Activated naive CD8-positive, alpha-beta T cell treated with anti-CD3 and anti-CD28 coated beads, Interleukin-2, amount 50 U/mL, for 24 hours (primary cell): ENCODE results near the gene CSRP3.

Experiments used
- ATAC-seq: fragments of 150-1000 bp; cut with Tn5 transposase; one replicate; pipeline ENCODE4 v1.10.0; 2021
- DNase-seq: peaks from one replicate; pipeline ENCODE4 v3.0.0; 2021
- H3K27ac Mint-ChIP-seq: one replicate; pipeline ENCODE4 v1.8.0; 2021; ENCODE audit warnings: mild to moderate bottlenecking, mixed read lengths
- H3K27me3 Mint-ChIP-seq: one replicate; pipeline ENCODE4 v1.8.0; 2021; ENCODE audit warnings: mixed read lengths
- H3K36me3 Mint-ChIP-seq: one replicate; pipeline ENCODE4 v1.8.0; 2021; ENCODE audit warnings: low read depth, mixed read lengths
- H3K4me1 Mint-ChIP-seq: one replicate; pipeline ENCODE4 v1.8.0; 2021; ENCODE audit warnings: mixed read lengths
- H3K4me3 Mint-ChIP-seq: one replicate; pipeline ENCODE4 v1.8.0; 2021; ENCODE audit warnings: mild to moderate bottlenecking, moderate library complexity, mixed read lengths
- H3K9me3 Mint-ChIP-seq: one replicate; pipeline ENCODE4 v1.8.0; 2021; ENCODE audit warnings: mixed read lengths

Gene CSRP3

DNA sequence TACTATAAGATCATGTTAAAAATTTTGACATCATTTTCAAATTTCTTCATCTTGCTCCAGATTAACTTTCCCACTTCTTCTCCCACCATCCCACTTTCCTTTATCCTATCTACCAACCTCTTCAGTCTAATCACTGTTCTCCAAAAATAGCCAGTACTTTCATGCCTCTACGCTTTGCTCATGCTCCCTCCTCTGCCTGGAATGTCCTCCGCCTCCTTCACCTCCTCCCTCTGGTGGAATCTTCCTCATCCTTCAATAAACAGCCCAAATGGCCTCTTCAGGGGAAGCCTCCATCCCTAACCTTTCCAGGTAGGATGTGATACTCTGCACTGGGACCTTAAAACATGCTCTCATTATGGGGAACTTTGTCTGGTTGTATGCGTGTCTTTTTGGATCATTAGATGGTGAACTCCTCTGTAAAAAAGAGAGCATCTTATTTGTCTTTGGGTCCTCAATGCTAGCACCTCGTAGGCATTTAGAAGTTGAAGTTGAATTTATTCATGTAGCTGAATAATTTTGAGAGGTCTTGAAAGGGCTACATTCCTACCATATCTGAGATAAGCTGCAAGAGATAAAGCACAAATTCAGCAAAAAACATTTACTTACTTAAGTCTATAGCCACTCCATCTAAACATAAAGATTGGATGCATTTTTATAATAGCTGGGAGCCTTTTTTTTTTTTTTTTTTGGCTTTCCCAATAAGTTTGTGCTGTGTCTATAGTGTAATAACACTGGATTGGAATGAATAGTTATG is 8.0 kb upstream of the CSRP3 start:
- Mint-ChIP-seq H3K4me1 (no peaks in the 10 kb centered on the region), H3K27ac (no peak overlapping the region), H3K4me3 (no peak overlapping the region), H3K27me3 (peaks cover 13% of the 10 kb centered on the region), H3K36me3 (no peaks in the 10 kb centered on the region), H3K9me3 (no peaks in the 10 kb centered on the region)
- ATAC-seq (no peak), DNase-seq (no peak)

DNA sequence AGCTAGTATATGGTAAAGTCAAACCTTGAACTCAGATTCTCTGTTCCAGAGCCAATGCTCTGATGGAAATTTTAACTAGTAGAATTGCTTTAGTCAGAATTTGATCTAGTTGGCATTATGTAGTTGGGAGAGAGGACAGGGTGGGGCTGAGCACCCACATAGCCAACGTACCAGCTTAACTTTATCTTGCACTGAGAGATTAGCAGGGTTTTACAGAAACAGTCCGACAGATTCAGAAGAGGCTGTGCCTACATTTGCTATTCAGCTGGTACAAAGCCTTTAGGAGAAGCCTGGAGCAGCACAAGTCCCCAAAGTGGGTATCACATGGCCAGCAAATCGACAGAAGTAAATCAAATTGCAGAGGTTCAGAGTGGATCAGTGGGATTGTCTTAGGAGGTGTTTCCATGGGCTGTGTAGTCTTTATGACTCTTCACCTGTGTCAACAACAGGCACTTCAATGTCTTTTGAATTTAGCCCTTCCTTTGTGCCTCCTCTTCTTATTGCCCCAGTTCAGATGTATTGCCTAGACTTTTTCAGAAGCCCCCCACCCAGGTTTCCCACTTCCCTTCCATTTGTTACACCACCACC is 7.3 kb upstream of the CSRP3 start:
- Mint-ChIP-seq H3K4me3 (no peak overlapping the region), H3K27ac (no peak overlapping the region), H3K4me1 (no peaks in the 10 kb centered on the region), H3K9me3 (no peaks in the 10 kb centered on the region), H3K36me3 (no peaks in the 10 kb centered on the region), H3K27me3 (peaks cover 13% of the 10 kb centered on the region)
- ATAC-seq (no peak), DNase-seq (no peak)

DNA sequence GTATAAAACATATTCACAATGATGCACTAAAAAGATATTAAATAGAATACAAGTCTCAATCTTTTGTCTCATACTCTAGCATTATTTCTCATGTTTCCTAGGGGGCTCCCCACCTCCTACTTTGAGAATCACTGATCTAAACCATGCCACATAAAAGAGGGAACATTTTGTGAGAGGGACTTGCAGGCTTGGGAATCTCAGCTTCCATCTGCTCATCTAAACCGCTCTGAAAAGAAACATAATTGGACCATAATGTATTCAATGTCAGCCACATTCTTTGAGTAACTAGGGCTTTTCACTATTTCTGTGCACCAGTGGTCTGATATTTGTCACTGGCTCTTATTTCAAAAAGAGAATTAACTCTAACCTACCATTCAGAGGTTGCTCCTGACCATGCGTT is 6.4 kb upstream of the CSRP3 start:
- Mint-ChIP-seq H3K27me3 (peaks cover 8% of the 10 kb centered on the region), H3K4me3 (no peak overlapping the region), H3K27ac (no peak overlapping the region), H3K36me3 (no peaks in the 10 kb centered on the region), H3K4me1 (no peaks in the 10 kb centered on the region), H3K9me3 (no peaks in the 10 kb centered on the region)
- ATAC-seq (no peak), DNase-seq (no peak)

DNA sequence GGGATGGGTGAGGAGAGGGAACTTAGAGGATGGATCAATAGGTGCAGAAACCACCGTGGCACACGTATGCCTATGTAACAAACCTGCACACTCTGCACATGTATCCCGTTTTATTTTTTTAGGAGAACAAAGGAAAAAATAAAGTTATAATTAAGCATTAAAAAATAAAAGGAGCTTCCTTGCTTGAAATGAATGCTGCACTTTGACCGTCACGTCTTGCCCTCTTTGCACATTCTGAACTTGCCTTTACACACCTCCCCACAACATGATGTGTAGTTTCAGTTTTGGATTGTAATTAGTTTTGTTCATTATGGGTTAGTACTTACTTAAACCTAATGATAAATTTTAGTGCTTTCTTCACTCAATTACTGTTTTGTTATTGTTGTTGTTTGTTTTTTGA is 3.1 kb upstream of the CSRP3 start:
- no peak for ATAC-seq
- peaks cover 10% of the 10 kb centered on the region for H3K27me3 Mint-ChIP-seq
- H3K36me3 Mint-ChIP-seq: no peaks in the 10 kb centered on the region
- no peak overlapping the region for H3K27ac Mint-ChIP-seq
- H3K4me1 Mint-ChIP-seq: no peaks in the 10 kb centered on the region
- no peak for DNase-seq
- H3K9me3 Mint-ChIP-seq: no peaks in the 10 kb centered on the region
- H3K4me3 Mint-ChIP-seq: no peak overlapping the region

DNA sequence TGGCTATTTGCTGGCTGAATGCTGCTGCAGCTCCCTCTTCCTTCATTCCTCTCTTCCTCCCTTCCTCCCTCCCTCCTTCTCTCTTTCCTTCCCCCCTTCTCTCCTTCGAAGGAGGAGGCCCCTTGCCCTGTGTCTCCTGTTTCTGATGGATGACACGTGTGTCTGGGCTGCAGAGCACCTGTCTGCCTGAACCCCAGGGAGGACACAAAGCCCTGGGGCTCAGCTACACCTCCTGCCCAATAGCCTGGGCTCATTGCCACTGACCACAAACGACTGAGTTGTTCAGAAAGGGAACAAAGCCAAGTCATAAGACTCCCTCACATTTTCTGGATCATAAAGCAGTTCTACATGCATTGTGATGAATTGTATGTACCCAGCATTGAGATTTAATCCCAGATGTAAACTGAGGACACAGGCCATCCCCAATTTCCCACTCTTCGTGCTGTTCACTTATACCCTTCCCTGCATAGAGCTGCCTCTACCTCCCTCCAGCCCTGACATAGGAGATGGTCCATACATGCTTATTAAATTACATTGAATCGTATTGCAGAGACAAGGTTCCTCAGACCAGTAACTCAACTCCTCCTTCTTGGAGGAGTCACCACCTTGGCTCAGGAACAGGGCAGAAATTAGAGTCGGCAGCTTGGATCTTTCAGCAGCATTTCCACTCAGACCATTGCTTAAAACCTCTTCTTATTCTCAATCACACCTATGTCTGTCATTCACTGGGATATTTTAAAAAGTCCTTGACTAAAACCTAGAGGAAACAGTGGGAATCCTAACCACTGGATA is 1.2 kb downstream of the CSRP3 start:
- H3K27me3 Mint-ChIP-seq: peaks cover 5% of the 10 kb centered on the region
- no peak for ATAC-seq
- H3K4me3 Mint-ChIP-seq: no peak overlapping the region
- DNase-seq: no peak
- H3K27ac Mint-ChIP-seq: no peak overlapping the region
- H3K9me3 Mint-ChIP-seq: no peaks in the 10 kb centered on the region
- no peaks in the 10 kb centered on the region for H3K36me3 Mint-ChIP-seq
- H3K4me1 Mint-ChIP-seq: no peaks in the 10 kb centered on the region

DNA sequence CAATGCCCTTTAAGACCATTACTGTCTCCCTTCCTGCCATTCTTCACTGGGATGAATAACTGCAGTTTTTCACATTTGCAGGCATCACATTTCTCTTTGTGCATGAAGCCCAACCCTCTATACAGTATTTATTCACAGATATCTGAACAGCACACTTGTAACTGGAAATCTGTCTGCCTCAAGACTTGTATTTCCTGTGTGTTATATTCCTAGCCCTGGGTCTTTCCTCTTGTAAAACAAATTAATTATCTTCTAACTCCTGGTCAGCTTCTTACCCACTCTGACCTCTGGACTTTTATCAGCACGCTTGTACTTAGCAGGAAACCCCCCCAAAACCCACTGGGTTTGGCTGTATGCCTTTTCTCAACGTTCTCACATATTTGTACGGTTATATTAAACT is 2.0 kb downstream of the CSRP3 start:
- Mint-ChIP-seq H3K27me3 (peaks cover 5% of the 10 kb centered on the region), H3K4me1 (no peaks in the 10 kb centered on the region), H3K36me3 (no peaks in the 10 kb centered on the region), H3K4me3 (no peak overlapping the region), H3K27ac (no peak overlapping the region), H3K9me3 (no peaks in the 10 kb centered on the region)
- ATAC-seq (no peak), DNase-seq (no peak)

DNA sequence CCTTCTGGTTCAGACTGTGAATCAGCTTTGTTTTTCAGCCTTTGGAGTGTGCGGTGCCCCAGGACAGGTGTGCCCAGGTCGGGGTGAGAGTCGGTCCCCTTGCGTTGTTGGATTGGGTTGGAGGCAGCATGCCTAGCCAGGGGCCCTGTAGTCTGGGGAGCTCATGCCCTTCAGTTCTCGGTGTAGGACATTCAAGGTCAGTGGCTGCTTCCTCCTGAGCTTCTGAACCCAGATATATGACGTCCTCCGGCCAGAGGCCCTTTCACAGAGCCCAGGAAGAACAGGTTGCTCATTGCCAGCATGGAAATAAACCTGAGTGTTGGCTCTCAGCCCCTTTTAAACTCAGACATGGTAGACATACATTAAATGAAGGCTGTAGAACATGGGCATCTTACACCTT is 2.7 kb downstream of the CSRP3 start:
- no peaks in the 10 kb centered on the region for H3K4me1 Mint-ChIP-seq
- H3K4me3 Mint-ChIP-seq: no peak overlapping the region
- no peaks in the 10 kb centered on the region for H3K9me3 Mint-ChIP-seq
- no peak for ATAC-seq
- no peak overlapping the region for H3K27ac Mint-ChIP-seq
- no peak for DNase-seq
- peaks cover 5% of the 10 kb centered on the region for H3K27me3 Mint-ChIP-seq
- H3K36me3 Mint-ChIP-seq: no peaks in the 10 kb centered on the region

DNA sequence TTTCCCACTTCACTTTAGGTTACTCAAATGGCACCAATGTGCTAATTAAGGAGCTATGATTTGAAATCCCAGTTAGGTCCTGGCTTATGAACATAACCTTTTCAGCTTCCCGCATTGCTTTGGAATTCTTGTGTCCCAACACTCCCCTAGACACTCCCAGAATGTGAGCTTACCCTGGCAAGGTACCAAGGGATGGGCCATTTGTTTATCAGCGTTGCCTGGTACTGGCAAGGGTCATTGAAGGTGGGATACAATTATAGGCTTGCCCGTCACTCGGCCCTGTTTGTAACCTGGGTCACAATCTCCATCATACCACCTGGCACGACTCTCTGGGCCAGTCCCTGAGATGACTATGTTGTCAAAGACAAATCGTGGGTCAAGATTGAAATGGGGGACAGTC is 5.4 kb downstream of the CSRP3 start:
- no peak for ATAC-seq
- no peak overlapping the region for H3K27ac Mint-ChIP-seq
- H3K4me1 Mint-ChIP-seq: no peaks in the 10 kb centered on the region
- H3K27me3 Mint-ChIP-seq: peaks cover 2% of the 10 kb centered on the region
- no peak for DNase-seq
- no peaks in the 10 kb centered on the region for H3K36me3 Mint-ChIP-seq
- H3K4me3 Mint-ChIP-seq: no peak overlapping the region
- no peaks in the 10 kb centered on the region for H3K9me3 Mint-ChIP-seq

DNA sequence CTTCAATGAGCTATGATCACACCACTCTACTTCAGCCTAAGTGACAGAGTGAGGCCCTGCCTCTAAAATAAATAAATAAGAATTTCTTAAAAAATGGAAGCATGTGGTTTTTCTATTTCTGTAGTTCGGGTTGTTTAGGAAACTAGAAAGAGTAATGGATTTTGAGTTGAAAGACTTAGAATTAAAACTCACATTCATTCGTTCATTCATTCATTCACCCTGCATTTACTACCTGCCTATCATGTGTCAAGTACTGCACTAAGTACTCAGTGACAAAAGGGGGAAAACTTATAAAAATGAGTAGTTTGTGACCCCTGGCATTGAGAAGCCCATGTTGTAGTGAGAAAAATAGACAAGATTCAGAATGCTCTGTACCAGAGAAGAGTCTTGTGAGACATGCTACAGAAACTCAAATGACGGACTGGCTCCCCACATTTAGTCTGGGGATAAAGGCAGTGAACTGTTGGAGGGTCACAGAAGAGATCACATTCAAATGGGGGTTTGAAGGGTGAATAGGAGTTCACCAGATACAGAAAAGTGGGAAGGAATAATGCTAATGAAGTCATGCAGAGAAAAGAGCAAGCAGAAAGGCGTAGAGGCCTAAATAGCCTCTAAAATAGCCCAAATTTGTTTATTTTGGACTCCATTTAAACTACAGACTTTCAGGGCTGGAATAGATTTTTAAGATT is 7.0 kb downstream of the CSRP3 start:
- Mint-ChIP-seq H3K9me3 (no peaks in the 10 kb centered on the region), H3K36me3 (no peaks in the 10 kb centered on the region), H3K4me3 (no peak overlapping the region), H3K27ac (no peak overlapping the region), H3K4me1 (no peaks in the 10 kb centered on the region), H3K27me3 (peaks cover 2% of the 10 kb centered on the region)
- no peak for DNase-seq
- no peak for ATAC-seq

DNA sequence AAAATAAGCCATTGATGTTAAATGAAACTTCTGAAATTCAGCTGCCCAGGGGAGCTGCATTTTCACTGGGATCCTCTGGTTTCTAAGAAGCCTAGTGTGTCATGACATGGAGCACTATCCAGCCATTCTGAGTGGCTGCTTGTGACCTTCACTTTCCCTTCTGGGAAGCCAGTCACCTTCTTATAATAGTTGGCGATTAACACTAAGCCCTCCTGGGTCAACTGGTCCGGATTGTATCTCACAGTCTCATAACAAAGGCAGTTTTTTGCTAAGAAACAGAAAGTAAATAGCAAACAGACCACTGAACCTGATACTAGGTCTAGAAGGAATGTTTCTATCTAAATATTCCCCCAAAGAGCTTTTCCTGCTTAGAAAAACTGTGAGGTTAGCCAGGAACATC is 7.9 kb downstream of the CSRP3 start:
- ATAC-seq (no peak), DNase-seq (no peak)
- Mint-ChIP-seq H3K27me3 (no peaks in the 10 kb centered on the region), H3K4me1 (no peaks in the 10 kb centered on the region), H3K27ac (no peak overlapping the region), H3K9me3 (no peaks in the 10 kb centered on the region), H3K36me3 (no peaks in the 10 kb centered on the region), H3K4me3 (no peak overlapping the region)

DNA sequence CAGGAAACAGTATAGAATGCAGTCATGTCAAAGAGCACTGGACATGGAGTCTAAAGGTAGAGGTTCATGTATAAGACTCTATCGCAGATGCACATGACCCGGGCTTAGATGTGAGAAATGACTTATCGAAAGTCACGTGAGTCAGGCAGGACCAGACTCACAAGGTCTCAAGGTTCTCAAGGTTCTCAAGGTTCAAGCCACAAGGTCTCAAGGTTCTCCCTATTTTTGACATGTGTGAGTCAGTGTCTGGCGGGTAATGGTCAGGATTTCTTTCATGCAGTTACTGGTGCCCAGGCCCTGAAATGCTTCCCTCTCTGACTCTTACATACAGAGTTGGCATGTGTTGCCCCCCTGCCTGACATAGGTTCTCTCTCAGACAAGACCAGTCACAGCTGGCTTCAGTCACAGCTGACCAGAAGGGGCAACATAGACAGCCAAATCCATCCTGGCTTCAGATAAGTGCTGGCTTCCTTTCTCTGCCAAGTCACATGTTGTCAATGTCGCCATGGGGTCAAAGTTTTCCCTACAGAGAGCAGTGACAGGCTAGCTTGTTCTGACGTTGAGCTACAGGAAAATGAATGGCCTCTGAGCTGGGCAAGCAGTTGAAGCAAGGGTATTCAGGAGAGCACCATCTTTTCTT is 10.1 kb downstream of the CSRP3 start:
- H3K4me1 Mint-ChIP-seq: no peaks in the 10 kb centered on the region
- no peak for ATAC-seq
- no peak overlapping the region for H3K27ac Mint-ChIP-seq
- H3K27me3 Mint-ChIP-seq: no peaks in the 10 kb centered on the region
- DNase-seq: no peak
- H3K9me3 Mint-ChIP-seq: no peaks in the 10 kb centered on the region
- no peaks in the 10 kb centered on the region for H3K36me3 Mint-ChIP-seq
- H3K4me3 Mint-ChIP-seq: no peak overlapping the region

DNA sequence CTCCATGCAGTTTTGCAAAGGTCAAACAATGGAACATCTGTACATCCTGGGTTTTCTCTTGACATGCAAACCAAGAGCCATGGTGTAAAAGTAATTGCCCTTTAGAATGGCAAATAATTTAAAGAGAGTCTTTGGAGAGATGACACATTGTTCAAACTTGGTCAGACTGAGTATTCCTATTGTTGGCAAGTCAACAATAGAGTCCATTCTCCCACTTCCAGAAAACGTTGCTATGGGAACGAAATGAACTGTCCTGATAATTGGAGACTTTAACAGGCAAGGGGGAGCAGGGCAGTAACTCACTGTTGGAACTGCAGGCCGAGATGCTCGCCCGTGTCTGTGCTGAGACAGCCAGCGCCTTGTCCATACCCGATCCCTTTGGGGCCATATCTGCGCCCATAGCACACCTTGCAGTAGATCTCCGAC is 13.9 kb downstream of the CSRP3 start:
- H3K27ac Mint-ChIP-seq: no peak overlapping the region
- no peaks in the 10 kb centered on the region for H3K27me3 Mint-ChIP-seq
- H3K4me3 Mint-ChIP-seq: no peak overlapping the region
- no peaks in the 10 kb centered on the region for H3K4me1 Mint-ChIP-seq
- H3K9me3 Mint-ChIP-seq: no peaks in the 10 kb centered on the region
- DNase-seq (no peak), ATAC-seq (no peak)
- no peaks in the 10 kb centered on the region for H3K36me3 Mint-ChIP-seq

DNA sequence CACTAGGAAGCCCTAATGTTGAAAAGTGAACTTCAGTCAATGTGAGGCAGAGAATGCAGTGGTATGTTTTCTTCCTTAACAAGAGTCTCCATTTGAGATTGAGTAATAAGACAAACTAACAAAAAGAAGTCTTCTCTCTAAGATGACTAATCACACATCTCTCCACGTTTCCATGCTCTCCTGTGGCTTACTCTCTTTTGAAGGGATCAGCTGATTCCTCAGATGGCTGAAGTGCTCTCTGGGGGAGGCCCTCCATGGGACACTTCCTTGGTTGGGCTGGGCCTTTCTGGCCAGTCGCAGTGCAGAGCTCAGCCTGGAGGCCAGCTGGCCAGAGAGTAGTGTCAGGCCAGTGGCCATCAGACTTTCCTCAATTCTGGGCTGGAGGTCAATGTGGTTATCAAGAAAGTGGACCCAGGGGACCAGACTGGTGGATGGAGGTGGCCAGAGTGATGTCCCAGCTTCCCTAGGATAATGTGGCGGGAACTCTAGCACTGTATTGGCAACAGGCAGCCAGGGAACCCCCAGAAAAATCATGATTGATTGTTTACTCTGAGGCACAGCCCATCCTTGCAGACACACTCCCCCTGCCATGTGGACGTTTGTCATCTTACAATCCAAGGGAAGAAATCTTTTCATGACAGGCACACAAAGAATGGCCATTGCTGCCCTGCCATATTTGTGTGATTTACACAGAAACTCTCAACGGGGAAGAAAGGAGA is 14.5 kb downstream of the CSRP3 start:
- Mint-ChIP-seq H3K27me3 (no peaks in the 10 kb centered on the region), H3K36me3 (no peaks in the 10 kb centered on the region), H3K4me1 (no peaks in the 10 kb centered on the region), H3K4me3 (no peak overlapping the region), H3K9me3 (no peaks in the 10 kb centered on the region), H3K27ac (no peak overlapping the region)
- no peak for DNase-seq
- ATAC-seq: no peak

DNA sequence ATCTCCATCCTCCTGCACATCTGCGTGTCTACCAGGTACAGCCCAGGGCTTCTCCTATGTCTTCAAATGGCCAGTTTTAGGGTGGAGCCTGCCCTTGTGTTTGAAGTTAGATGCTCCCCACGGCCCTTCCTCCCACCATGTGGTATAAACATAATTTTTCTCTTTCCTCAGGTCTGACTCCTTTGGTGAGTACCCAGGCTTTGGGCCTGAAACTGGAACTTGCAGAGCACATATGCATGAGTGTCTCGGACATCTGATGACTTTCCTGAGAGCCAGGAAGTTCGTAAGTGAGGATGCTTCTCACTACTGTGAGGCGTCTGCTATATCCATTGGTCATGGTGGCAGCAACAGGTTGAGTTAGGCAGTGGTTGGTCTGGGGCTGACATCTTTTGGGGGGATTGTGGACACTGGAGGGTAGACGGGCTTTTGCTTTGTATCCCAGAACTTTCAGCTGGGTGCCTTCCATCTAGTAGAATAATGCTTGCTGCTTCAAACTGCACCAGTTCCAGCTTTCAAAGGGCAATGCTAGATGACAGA is 16.2 kb downstream of the CSRP3 start:
- DNase-seq: no peak
- H3K36me3 Mint-ChIP-seq: no peaks in the 10 kb centered on the region
- no peaks in the 10 kb centered on the region for H3K9me3 Mint-ChIP-seq
- ATAC-seq: no peak
- no peaks in the 10 kb centered on the region for H3K27me3 Mint-ChIP-seq
- H3K4me3 Mint-ChIP-seq: no peak overlapping the region
- H3K27ac Mint-ChIP-seq: no peak overlapping the region
- H3K4me1 Mint-ChIP-seq: no peaks in the 10 kb centered on the region
